ENCODE results near the gene CD300LB. TPM values are rescaled to one million over a fixed set of nuclear protein-coding genes. Genes with fewer than 3 reads are reported as not detected.

Gene CD300LB
- total RNA-seq, 1 donor: not detected

GRCh38 chr17:74549343-74549742 lies 18.1 kb upstream of the CD300LB start:
- no peak for TF ChIP-seq CTCF (IDR thresholded peaks at IDR 0.05; ENCODE audit: insufficient read depth, low read depth, low read length)
- no peak overlapping the region for H3K4me3 ChIP-seq (ENCODE audit: low read depth, low read length)
- no peak for DNase-seq (ENCODE audit: low read depth)

- TF ChIP-seq CTCF (IDR thresholded peaks at IDR 0.05; ENCODE audit: insufficient read depth, low read depth, low read length): no peak
- DNase-seq (ENCODE audit: low read depth): no peak
- H3K4me3 ChIP-seq (ENCODE audit: low read depth, low read length): no peak overlapping the region
These were observed 16.5 kb upstream of the CD300LB start for GRCh38 chr17:74547736-74548135.

GRCh38 chr17:74547264-74547663 lies 16.0 kb upstream of the CD300LB start:
- TF ChIP-seq CTCF (IDR thresholded peaks at IDR 0.05; ENCODE audit: insufficient read depth, low read depth, low read length): no peak
- H3K4me3 ChIP-seq (ENCODE audit: low read depth, low read length): no peak overlapping the region
- DNase-seq (ENCODE audit: low read depth): no peak

DNA sequence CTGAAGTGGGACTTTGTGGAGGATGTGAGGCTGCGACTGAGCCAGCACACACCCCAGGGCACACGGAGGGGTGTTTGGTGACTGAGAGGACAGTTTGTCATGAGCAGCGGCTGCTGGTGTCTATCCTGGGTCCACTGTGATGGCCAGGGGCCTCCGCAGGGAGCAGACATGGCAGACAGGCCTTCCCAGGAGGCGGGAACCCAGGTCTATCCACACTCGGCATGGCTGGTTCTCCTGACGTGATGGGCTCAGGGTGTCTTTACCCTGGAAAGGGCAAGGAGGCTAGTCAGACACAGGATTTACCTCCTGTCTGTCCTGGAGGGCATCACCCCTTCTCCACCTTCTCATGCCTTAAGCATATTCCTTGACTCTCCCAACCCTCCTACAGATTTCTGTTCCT lies 15.3 kb upstream of the CD300LB start:
- DNase-seq (ENCODE audit: low read depth): no peak
- H3K4me3 ChIP-seq (ENCODE audit: low read depth, low read length): no peak overlapping the region
- no peak for TF ChIP-seq CTCF (IDR thresholded peaks at IDR 0.05; ENCODE audit: insufficient read depth, low read depth, low read length)

DNA sequence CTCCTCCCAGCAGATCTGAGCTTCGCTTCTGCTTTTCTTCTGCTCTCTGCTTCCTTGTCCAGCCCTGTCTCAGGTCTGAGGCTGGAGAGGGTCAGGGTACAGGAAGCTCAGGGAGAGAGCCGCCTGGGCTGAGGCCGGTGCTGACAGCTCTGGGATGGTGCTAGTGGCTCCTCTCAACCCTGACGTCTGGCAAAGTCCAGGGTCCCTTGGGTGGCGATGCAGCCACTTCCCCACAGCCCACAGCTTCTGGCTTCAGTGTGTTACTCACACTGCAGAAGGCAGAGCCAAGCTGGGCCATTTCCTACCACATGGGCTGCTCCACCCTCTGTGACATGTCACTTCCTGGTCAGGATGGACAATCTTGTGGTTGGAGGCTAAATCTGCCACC lies 14.6 kb upstream of the CD300LB start, which contains the start of gene CD300C:
Gene CD300C (minus strand): TSS at position 273 of the 388 bp plus-strand sequence. CDS start 333 bp downstream, outside the sequence.
- no peak for DNase-seq (ENCODE audit: low read depth)
- H3K4me3 ChIP-seq (ENCODE audit: low read depth, low read length): no peak within 1 kb of the TSS
- no peak for TF ChIP-seq CTCF (IDR thresholded peaks at IDR 0.05; ENCODE audit: insufficient read depth, low read depth, low read length)

DNA sequence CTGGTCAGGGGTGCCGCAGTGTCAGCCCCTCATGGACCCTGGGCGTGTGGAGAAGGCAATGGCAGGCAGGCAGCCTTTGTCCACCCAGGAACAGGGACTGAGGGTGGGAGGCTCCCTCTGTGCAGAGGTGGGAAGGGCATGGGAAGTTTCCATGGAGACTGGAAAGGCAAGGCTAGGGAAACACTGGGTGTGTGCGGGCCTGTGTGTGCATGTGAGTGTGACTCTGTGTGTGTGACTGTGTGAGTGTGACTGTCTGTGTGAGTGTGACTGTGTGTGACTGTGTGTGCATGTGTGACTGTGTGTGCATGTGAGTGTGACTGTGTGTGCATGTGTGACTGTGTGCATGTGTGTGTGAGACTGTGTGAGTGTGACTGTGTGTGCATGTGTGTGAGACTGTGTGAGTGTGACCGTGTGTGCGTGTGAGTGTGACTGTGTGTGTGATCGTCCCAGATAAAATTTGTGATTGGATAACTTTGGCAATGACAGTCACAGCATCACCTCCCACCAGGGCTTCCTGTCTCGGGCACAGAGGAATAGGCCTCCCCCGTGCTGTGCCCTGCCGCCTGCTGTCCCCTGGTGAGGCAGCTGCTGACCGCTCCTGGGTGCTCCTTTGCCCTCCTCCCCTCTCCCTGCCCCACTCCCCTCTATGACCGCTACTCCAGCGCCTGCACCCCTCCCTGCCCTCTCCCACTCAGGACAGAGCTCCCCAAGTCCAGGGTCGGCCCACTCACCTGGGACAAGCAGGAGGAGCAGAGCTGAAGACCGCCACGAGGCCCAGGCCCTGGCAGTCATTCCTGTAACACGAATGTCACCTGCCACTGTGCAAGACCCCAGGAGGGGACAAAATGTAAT lies 13.9 kb upstream of the CD300LB start:
- H3K4me3 ChIP-seq (ENCODE audit: low read depth, low read length): no peak overlapping the region
- no peak for DNase-seq (ENCODE audit: low read depth)
- TF ChIP-seq CTCF (IDR thresholded peaks at IDR 0.05; ENCODE audit: insufficient read depth, low read depth, low read length): no peak

All from fibroblast of villous mesenchyme (primary cell).